ENCODE data around the gene TOMM34. TPM values are rescaled to one million over a fixed set of nuclear protein-coding genes. Genes with fewer than 3 reads are reported as not detected.

TOMM34 gene
- total and polyA plus RNA-seq, 2 of the 13 experiments (the other 11 are each of a cell fraction or from before 2014, with no cell fraction given): 36.2 to 52.0 TPM

GRCh38 chr20:44969300-44969894 is 9.2 kb upstream of the TOMM34 start (continued):
- TF ChIP-seq NFAT5 (CRISPR knock-in tag; IDR thresholded peaks at IDR 0.05) (no peak), PCBP2 (optimal IDR thresholded peaks at IDR 0.05; ENCODE audit: low read depth, low read length, poor library complexity, severe bottlenecking) (no peak), RNF2 (conservative IDR thresholded peaks at IDR 0.05; ENCODE audit: low read depth) (no peak), TP53 (CRISPR knock-in tag; conservative IDR thresholded peaks at IDR 0.05) (no peak), ZNF354B (CRISPR knock-in tag; IDR thresholded peaks at IDR 0.05) (no peak), PRDM4 (CRISPR knock-in tag; IDR thresholded peaks at IDR 0.05; ENCODE audit: borderline replicate concordance) (no peak), ASH2L (IDR thresholded peaks at IDR 0.05; ENCODE audit: insufficient read length, low read depth, low read length) (no peak), ATF1 (CRISPR knock-in tag; IDR thresholded peaks at IDR 0.05) (no peak), ZMYM3 (CRISPR knock-in tag; IDR thresholded peaks at IDR 0.05) (no peak), BRCA1 (CRISPR knock-in tag; IDR thresholded peaks at IDR 0.05) (no peak)
